LNCaP clone FGC (cell line): ENCODE measurements around the gene GDF15.
"Not testable (repeated sequence)": the region's sequence is repeated elsewhere in the genome, so short reads cannot be mapped to it uniquely, and the experiment has no call there.

Experiments
- DNase-seq: peaks from one replicate; pipeline ENCODE4 v3.0.0-alpha.2; 2011; ENCODE audit warnings: low read depth
- H3K4me3 ChIP-seq: 2 replicates; pipeline ENCODE4 v1.5.1; 2011; ENCODE audit warnings: mild to moderate bottlenecking, low read depth, low read length, control low read depth
- TF ChIP-seq, protein P1 (sequence below): IDR thresholded peaks from 2 replicates; pipeline ENCODE4 v1.5.1; 2012; ENCODE audit warnings: mild to moderate bottlenecking; ENCODE audit not compliant: control insufficient read depth, insufficient read depth; ENCODE audit errors: extremely low read depth

GDF15 gene

DNA sequence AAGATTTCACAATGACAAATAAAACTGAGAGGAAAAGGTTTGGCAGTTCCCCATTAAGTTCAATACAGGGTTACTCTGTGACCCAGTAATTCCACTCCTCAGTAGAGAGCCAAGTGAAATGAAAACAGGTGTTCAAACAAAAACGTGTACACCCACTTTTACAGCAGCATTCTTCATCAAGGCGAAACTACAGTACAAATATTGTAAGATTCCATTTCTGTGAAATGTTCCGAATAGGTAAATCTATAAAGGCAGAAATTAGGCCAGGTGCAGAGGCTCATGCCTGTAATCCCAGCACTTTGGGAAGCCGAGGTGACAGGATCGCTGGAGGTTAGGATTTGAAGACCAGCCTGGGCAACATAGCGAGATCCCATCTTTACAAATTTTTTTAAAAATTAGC, 8.9 kb upstream of the GDF15 start:
- TF ChIP-seq, protein P1, sequence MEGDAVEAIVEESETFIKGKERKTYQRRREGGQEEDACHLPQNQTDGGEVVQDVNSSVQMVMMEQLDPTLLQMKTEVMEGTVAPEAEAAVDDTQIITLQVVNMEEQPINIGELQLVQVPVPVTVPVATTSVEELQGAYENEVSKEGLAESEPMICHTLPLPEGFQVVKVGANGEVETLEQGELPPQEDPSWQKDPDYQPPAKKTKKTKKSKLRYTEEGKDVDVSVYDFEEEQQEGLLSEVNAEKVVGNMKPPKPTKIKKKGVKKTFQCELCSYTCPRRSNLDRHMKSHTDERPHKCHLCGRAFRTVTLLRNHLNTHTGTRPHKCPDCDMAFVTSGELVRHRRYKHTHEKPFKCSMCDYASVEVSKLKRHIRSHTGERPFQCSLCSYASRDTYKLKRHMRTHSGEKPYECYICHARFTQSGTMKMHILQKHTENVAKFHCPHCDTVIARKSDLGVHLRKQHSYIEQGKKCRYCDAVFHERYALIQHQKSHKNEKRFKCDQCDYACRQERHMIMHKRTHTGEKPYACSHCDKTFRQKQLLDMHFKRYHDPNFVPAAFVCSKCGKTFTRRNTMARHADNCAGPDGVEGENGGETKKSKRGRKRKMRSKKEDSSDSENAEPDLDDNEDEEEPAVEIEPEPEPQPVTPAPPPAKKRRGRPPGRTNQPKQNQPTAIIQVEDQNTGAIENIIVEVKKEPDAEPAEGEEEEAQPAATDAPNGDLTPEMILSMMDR, result no peak
- peak; percentile 98 for DNase-seq
- no peak overlapping the region for H3K4me3 ChIP-seq

DNA sequence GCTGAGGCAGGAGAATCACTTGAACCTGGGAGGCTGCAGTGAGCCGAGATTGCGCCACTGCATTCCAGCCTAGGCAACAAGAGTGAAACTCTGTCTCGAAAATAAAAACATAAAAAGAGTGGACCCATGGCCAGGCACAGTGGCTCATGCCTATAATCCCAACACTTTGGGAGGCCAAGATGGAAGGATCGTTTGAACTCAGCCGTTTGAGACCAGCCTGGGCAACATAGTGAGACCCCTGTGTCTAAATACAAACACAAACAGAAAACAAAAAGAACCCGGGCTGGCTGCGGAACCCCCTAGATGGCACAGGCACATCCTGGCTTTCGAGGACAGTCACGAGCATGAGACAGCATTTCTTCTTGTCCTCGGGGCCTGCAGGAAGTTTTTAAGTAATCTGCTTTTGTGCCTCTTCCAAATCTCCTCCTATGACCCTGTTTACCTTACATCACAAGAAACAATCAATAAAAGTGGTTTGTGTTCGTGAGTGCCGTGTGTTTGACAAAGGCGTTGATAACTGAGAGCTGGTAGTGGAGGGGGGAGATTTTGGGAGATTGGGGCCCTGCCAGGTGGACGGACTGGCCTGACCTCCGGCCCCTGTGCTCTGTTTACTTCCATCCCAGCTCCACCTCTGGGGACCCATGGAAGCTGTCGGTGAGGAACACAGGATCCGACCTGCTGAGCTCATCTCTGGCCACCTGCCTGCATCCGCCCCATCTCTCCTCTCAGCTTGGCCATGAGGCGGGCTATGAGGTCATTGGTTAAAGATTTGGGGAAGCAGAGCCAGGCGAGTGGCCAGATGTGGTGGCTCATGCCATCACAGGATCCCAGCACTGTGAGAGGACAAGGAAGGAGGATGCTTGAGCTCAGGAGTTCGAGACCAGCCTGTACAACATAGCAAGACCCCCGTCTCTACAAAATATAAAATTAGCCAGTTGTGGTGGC, 5.9 kb upstream of the GDF15 start:
- peak; percentile 100 for DNase-seq
- TF ChIP-seq, protein P1, result no peak
- no peak overlapping the region for H3K4me3 ChIP-seq

DNA sequence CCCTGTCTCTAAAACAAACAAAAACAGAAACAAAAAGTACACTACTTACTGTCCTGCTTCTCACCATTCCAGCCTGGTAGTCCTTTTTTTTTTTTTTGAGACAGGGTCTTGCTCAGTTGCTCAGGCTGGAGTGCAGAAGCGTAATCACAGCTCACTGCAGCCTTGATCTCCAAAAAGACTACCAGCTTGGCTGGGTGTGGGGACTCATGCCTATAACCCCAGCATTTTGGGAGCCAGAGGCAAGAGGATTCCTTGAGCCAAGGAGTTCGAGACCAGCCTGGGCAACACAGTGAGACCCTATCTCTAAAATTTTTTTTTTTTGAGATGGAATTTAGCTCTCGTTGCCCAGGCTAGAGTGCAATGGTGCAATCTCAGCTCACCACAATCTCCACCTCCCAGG, 5.1 kb upstream of the GDF15 start:
- no peak overlapping the region for H3K4me3 ChIP-seq
- TF ChIP-seq, protein P1, result no peak
- DNase-seq, result no peak

DNA sequence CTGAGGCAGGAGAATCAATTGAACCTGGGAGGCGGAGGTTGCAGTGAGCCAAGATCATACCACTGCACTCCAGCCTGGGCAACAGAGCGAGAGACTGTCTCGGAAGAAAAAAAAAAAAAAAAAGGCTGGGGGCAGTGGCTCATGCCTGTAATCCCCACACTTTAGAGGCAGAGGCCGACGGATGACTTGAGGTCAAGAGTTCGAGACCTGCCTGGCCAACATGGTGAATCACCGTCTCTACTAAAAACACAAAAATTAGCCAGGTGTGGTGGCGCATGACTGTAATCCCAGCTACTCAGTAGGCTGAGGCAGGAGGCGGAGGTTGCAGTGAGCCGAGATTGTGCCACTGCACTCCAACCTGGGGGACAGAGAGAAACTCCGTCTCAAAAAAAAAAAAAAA, 2.3 kb upstream of the GDF15 start:
- not testable (repeated sequence) for DNase-seq, H3K4me3 ChIP-seq

DNA sequence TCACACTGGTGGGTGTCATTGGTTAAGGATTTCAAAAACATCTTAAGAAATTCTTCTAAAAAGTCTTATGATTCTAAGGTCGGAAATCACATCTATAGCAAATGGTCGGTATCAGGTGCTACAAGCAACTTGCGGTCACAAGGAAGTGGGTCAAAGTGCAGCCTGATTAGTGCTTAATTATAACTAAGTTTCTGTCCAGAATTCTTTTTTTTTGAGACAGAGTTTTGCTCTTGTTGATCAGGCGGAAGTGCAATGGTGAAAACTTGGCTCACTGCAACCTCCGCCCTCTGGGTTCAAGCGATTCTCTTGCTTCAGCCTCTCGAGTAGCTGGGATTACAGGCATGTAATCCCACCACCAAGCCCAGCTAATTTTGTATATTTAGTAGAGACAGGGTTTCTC, 1.2 kb upstream of the GDF15 start:
- TF ChIP-seq, protein P1, result no peak
- H3K4me3 ChIP-seq, result no peak overlapping the region
- DNase-seq, result no peak

DNA sequence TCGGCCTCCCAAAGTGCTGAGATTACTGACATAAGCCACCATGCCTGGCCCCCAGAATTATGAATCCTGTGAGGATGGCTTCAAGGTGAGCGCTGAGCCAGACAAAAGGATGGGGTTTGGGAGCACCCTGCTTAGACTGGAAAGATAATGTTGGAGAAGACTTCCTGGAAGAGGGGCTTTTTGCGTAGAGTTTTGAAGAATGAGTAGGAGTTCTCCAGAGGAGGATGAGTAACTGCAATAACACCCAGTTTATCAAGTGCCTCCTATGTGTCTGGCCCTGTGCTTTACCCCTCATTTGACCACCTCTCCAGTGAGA, 641 bp upstream of the GDF15 start:
- no peak for DNase-seq
- peak overlapping the region; percentile 94; the same call in 1 of the 2 replicates for H3K4me3 ChIP-seq
- TF ChIP-seq, protein P1, result no peak

DNA sequence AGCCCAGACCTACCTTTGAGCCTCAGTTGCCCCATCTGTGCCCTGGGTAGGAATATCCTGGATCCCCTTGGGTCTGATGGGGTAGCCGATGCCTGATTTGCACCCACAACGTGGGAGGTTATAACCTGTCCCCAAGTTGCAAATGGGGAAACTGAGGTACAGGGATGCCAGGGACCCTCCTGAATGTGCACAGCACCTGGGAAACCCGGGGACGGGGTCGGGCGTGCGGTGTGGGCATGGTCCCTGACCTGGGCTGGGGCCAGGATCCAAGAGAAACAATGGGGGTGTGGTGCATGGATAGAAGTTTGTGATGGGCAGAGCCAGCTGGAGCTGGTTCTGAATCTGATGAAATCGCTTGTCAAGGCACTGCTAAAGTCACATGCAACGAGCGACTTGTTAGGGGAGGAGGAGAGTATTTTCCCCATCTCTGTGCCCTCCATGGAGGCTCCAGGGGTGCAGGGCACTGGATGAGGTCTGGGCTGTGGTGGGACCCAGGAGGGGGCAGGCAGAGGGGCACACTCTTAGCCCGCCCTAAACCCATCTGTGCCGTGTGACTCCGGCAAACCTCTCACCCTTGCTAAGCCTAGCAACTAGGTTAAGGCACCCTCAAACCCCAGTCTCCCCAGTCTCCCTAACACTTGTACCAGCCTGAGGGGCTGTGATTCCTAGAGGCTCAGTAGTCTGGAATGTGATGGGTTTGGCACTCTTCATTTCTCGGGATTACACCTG, 749 bp downstream of the GDF15 start:
- TF ChIP-seq, protein P1, result no peak
- no peak for DNase-seq
- H3K4me3 ChIP-seq, result peak overlapping the region; percentile 94
